ENCODE data around the gene NR5A2. TPM values are rescaled to one million over a fixed set of nuclear protein-coding genes. Genes with fewer than 3 reads are reported as not detected.

NR5A2 gene
- total RNA-seq, 4 donors from 2014 or later = 5.0 to 21.5 (median 11.8) TPM

- H3K9me3 ChIP-seq = no peaks in the 10 kb centered on the region
- no peak for TF ChIP-seq CTCF (IDR thresholded peaks at IDR 0.05)
- TF ChIP-seq POLR2A (IDR thresholded peaks at IDR 0.05) = no peak
- intact Hi-C loops (cut with DNase I; ENCODE audit: low total_unique reads) = no loop called here
- H3K4me1 ChIP-seq = no peaks in the 10 kb centered on the region
- no peak overlapping the region for H3K27ac ChIP-seq
- DNase-seq = no peak
- no peaks in the 10 kb centered on the region for H3K27me3 ChIP-seq
- H3K36me3 ChIP-seq = no peaks in the 10 kb centered on the region
- no peak overlapping the region for H3K4me3 ChIP-seq
These were observed 152.3 kb downstream of the NR5A2 start for GRCh38 chr1:200179781-200180160.

GRCh38 chr1:200180821-200181220 lies 153.3 kb downstream of the NR5A2 start:
- Histone ChIP-seq H3K27me3 (no peaks in the 10 kb centered on the region), H3K9me3 (no peaks in the 10 kb centered on the region), H3K4me1 (no peaks in the 10 kb centered on the region), H3K36me3 (no peaks in the 10 kb centered on the region), H3K4me3 (no peak overlapping the region), H3K27ac (no peak overlapping the region)
- DNase-seq = no peak
- intact Hi-C loops (cut with DNase I; ENCODE audit: low total_unique reads) = no loop called here
- TF ChIP-seq POLR2A (IDR thresholded peaks at IDR 0.05) (no peak), CTCF (IDR thresholded peaks at IDR 0.05) (no peak)

- intact Hi-C loops (cut with DNase I; ENCODE audit: low total_unique reads) = no loop called here
- Histone ChIP-seq H3K36me3 (no peaks in the 10 kb centered on the region), H3K9me3 (no peaks in the 10 kb centered on the region), H3K27ac (no peak overlapping the region), H3K4me1 (no peaks in the 10 kb centered on the region), H3K4me3 (no peak overlapping the region), H3K27me3 (no peaks in the 10 kb centered on the region)
- no peak for TF ChIP-seq POLR2A (IDR thresholded peaks at IDR 0.05)
- no peak for TF ChIP-seq CTCF (IDR thresholded peaks at IDR 0.05)
- no peak for DNase-seq
These were observed 154.4 kb downstream of the NR5A2 start for GRCh38 chr1:200181861-200182260.

GRCh38 chr1:200182701-200183100 lies 155.2 kb downstream of the NR5A2 start:
- Histone ChIP-seq H3K36me3 (no peaks in the 10 kb centered on the region), H3K27ac (no peak overlapping the region)
- intact Hi-C loops (cut with DNase I; ENCODE audit: low total_unique reads) = no loop called here

GRCh38 chr1:200183637-200184036 lies 156.1 kb downstream of the NR5A2 start:
- no peaks in the 10 kb centered on the region for H3K36me3 ChIP-seq
- no peak overlapping the region for H3K4me3 ChIP-seq
- no peak for TF ChIP-seq POLR2A (IDR thresholded peaks at IDR 0.05)
- TF ChIP-seq CTCF (IDR thresholded peaks at IDR 0.05) = no peak
- peak overlapping the region in 1 of 2 donors; percentile 14 for H3K27ac ChIP-seq
- H3K9me3 ChIP-seq = no peaks in the 10 kb centered on the region
- intact Hi-C loops (cut with DNase I; ENCODE audit: low total_unique reads) = no loop called here
- no peak for DNase-seq
- no peaks in the 10 kb centered on the region for H3K27me3 ChIP-seq
- no peaks in the 10 kb centered on the region for H3K4me1 ChIP-seq

More at GRCh38 chr1:200182701-200183100, 155.2 kb downstream of the NR5A2 start:
- no peaks in the 10 kb centered on the region for H3K27me3 ChIP-seq
- H3K9me3 ChIP-seq = no peaks in the 10 kb centered on the region
- TF ChIP-seq CTCF (IDR thresholded peaks at IDR 0.05) (no peak), POLR2A (IDR thresholded peaks at IDR 0.05) (no peak)
- H3K4me3 ChIP-seq = no peak overlapping the region
- DNase-seq = no peak
- no peaks in the 10 kb centered on the region for H3K4me1 ChIP-seq
